A204.1 (cell line): ENCODE measurements around the gene CRTAC1.

ENCODE experiments used
- FAIRE-seq: peaks from 2 replicates; lab custom pipeline; 2012; peaks lifted over from hg19 to GRCh38; lab: Jason Lieb, UNC

CRTAC1 gene

DNA sequence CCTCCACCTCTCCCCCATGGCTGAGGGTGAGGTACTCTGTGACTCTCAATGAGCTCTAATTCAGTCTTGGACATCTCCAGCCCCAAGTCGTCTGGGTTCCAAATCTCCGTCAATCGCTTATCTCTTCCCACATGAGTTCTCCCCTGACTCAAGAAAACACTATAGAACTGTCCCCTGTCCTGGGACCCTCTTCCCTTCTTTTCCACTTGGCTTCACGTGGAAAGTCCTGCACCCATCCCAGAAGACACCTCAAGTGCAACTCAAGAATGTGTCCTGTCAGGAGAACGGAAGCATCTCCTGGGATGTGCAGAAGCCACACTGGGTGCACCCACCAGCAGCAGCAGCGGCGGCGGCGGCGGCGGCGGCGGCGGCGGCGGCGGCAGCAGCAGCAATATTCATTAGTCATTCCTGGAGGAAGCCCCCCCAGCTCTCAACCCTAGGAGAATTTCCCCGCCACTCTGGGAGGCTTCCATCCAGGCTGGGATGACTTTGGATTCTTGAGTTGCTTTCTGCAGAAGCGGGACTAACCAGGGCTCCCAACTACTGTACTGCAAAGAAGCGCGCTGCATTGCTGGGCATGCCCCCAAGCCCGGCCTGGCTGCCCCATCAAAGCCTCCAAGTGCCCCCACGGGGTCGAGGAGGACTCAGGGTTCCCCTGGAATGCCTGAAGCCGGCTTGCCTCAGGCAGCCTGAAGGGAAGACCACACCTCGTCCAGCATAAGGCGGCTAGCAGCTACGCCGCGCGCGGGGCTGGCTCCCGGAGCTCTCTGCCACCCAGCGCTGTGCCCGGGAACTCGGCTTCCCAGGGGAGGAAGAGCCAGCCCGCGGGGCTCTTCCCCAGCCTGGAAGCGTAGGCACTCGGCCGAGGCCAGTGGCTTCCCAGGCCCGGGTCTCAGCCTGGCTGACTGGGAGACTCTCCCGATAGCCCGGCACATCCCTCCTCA lies 1.0 kb downstream of the CRTAC1 start:
- no peak for FAIRE-seq

DNA sequence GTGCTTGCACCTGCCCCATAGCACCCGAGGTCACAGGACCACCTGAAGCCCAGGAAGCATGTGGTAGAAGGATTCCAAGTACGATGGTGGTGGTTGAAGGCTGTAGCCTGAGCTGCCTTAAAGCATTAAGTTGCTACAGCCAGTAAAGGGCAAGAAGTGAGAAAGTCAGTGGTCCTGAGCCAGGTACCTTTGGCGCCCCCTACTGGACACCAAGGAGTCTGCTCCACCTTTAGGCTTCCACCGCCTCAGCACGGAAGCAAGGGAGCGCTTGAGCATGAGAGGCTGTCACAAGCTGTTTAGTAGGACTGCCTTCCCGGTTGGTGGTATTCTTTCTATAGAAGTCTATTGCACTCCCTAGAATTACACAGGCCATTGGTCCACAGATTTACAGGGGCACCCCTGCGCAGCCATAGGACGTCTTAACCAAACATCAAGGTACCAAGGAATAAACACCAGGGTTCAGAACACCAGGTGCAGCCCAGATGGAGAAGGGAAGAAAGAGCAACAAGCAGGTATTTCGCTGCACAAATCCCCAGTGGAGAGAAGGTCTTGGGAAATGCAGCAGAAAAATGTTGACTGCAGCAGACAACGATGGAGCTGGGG lies 2.2 kb downstream of the CRTAC1 start:
- FAIRE-seq: no peak

DNA sequence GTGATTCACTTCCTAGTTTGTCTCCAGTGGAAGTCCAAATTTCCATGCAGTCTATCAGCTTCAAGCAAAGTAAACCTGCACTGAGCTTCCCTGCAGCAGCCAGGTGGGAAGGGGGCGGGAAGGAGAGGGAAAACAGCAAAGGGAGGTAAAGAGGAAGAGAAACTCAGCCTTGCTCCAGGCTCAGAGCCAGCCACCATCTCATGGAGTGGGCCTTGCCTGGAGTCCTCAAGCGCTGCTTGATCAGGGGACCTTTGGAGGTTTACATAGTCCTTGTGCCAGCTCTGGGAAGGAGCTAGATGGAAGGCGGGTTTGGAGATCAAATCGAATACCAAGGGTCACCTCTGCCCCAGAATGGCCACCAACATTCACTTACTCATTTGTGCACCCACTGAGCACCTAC lies 7.4 kb downstream of the CRTAC1 start:
- no peak for FAIRE-seq

DNA sequence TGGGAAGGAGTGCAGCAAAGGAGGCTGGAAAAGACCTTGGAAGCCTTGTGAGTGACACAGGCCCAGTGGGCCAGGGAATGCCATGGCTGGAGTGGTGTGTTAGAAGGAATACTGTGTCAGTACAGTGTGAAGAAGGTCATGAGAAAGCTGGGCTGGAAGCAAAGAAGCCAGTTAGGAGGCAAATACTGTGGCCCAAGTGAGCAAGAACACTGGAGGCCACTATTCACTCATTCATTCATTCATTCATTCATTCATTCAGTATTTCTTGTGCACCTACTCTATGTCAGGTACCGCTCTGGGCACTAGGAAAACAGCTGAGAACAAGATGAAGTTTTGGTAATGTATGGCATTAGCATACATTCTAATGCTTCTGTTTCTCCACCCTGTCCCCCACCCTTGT lies 9.6 kb downstream of the CRTAC1 start:
- no peak for FAIRE-seq

DNA sequence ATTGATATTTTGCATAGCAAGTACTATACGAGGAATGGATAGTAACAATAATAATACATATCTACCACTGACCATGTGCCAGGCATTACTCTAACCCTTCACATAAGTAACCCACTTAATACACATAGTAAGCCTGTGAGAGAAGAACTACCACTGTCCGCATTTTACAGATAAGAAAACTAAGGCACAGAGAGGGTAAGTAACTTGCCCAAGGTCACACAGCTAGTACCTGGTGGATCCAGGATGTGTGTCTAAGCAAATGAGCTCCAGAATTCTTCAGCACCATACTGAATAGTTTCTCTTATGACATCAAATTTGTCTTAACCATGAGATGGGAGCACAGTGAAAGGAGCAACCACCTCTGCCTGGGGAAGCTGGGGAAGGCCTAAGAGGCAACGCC lies 10.2 kb downstream of the CRTAC1 start:
- FAIRE-seq: no peak

DNA sequence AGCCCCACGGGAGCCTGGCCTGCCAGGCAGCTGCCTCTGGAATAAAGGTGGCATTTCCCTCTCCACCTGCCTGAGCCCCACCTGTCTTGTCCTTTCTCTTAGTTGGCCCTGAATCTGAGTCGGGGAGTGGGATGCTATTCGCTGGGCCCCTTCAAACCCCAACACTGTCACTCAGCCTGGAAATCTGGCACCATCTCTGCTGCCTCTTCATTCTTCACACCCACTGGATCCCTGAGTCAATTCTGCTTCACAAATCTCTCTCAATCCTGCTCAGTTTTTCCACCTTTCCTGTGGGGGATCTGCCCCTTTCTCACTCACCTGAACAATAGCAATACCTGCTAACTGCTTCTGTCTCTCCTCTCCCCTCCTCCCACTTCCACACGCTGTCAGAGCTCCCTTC lies 10.6 kb downstream of the CRTAC1 start:
- FAIRE-seq: no peak

DNA sequence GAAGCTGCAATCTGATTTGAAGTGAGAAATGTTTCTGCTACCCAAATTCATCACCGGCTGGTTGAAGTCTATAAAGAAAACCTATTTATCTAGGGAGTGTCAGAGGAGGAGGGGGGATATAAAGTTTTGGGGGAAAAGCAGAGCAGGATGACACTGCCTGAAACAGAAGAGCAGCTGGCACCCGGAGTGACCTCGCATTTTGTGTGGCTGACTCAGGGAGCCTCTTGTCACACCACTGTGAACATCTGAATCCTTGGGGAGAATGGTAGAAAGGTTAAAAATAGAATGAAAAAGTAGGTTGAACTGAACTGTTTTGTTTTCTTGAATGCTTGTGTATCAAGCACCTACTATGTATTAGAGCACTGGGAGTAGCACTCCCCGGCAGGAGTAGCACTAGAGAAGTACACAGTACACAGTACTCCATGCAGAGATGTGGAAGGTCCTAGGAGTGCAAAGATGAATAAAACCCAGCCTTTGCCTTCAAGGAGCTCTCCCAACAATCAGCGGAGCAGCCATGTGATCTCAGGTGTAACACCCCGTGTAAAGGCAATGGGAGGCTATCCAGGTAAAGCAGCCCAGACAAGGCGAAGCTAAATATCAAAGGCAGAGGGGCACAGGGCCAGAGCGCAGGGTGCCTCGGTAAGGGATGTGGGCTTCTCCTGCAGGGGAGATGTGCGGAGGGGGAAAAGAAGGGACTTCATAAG lies 13.5 kb downstream of the CRTAC1 start:
- no peak for FAIRE-seq

DNA sequence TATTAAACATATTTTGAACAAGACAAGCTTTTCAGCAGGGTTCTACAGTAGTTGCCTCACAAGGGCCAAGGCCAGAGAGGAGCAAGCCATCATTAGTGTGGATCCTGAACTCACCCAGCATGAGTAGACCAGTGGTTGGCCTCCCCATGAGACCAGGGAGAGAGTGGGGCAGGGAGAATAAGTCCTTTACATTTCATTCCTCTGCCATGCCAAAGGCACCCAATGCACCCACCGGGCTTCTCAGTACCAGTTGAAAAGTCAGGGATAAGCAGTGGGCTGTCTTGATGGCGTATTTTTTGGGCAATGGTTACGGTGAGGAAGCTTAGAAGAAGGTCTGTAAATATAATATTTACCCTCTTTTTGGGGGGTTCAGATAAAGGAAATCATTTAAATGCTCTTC lies 16.6 kb downstream of the CRTAC1 start:
- FAIRE-seq: no peak

DNA sequence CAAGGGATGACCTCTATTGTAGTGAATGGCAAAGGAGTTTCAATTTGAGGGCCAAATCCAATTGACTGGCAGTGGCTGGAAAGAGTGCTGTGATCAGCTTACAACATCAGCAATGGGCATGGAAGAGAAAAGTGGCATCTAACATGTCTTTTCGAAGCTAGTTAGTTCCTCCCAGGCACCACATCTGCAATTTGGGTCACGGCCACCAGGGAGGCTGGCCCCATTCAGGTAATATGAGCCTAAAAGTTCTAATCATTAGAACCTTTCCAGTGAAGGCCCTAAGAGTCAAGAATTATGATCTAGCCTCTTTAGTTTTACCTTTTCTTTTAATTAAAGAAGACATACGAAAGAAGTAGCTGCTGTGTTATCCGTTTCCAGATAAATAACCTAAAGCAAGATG lies 17.3 kb downstream of the CRTAC1 start:
- no peak for FAIRE-seq

DNA sequence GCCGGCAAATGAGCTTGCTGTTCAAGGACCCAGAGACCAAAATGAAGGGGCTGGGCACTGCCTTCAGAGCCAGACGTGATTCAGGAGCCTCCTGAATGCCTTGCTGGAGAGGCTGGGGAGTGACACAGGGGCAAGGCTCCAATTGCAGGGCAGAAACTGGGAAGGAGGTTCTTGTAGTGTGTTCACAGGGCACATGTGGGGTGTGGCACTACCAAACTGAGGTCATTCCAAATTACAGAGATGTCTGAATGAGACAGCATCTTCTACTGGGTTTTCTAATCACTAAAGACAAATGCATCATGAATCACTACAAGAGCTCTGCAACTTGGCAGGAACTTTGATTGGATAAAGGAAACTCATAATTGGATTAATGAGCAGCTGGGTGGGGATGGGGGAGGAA lies 17.8 kb downstream of the CRTAC1 start:
- FAIRE-seq: no peak

DNA sequence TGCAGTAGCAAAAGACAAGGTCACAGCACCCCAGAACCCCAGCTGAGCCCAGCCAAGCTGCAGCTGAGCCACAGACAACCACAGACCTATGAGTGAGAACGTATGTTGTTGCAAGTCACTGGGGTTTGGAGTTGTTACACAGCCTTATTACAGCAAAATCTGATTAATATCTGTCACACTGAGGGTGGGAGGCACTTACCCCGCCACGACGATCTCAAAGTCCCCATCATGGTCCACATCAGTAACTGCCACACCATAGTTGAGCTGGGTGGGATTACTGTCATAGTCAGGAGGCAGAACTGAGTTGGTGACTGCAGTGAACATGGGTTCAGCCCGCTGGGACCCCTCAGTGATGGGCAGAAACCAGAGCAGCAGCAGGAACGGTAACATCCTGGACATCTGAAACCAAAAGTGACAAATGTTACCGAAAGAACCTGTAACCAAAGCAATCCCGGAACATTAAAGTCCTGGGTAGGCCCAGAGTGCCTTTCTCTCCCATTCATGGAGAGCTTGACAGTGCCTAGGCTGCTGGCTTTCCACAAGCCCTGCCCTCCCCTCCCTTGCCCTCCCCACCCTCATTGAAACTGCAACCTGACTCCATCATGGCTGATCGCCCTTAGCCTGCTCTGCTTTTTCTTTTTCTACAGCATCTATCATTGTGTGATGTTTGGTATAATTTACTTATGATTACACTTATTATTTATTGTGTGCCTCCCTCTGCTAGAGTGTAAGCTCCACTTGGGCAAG lies 19.3 kb downstream of the CRTAC1 start:
- FAIRE-seq: no peak

DNA sequence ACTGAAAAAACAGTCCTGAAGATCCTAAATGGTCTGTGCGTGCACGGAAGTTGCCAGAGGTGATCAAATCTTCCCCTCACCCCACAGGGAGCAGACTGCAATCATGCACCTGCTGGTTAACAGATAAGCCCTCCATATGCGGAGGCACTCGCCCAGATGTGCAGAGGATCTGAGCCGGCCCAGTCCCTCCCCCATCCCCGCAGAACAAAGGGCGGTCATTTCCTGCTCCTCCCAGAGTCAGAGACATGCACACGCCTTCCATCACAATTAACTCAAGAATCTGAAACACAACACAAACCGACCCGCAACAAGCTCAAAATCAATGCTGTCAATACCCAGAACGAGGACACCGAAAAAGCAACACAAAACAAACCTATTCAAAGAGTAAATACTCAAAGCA lies 24.2 kb downstream of the CRTAC1 start:
- no peak for FAIRE-seq

DNA sequence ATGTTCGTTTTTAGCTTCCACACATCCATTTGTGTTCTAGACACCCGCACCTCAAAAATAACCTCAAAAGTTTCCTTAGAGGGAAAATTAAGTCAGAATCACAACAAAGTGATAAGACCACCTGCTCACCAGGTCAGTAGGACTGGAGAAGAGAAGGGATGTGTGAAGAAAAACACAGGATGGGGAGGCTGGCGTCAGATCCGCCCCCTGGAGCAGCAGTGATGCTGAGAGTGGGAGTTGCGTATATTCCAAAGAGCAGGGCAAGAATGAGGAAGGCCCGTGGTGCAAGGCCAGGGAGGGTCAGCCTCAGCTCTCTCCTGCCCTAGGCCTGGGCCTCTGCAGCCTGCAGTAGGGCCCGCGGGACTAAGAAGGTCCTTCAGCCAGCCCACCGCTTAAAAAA lies 28.7 kb downstream of the CRTAC1 start:
- FAIRE-seq: no peak

DNA sequence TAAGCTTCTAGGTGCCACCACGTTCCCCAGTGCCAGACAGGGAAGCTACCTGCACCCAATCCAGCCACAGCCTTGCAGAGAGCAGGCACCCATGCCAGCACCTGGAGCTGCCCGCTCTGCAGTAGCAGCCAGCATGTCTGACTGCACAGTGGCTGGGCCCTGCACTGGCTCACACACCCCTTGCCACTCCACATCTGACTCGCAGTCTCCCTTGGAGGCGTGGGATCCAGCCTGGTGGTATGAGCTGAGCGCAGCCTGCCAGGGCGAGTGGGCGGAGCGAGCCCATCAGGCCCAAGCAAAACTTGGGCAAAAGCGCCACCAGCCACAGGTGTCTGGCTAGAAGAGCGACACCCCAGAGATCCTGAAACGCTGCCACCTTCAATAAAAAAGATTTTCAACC lies 30.1 kb downstream of the CRTAC1 start:
- FAIRE-seq: no peak

DNA sequence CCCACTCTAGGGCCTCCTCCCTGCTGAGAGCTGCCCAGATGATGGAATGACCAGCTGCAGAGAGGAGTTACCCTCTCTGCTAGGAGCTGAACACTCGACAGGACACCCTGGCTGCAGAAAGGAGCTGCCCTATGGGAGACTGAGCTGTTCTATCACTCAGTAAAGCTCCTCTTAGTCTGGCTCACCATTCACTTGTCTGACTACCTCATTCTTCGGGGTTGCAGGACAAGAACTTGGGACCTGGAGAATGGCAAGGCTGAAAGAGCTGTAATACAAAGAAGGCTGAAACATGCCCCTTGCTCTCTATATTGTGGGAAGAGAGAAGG lies 30.5 kb downstream of the CRTAC1 start:
- FAIRE-seq: no peak

DNA sequence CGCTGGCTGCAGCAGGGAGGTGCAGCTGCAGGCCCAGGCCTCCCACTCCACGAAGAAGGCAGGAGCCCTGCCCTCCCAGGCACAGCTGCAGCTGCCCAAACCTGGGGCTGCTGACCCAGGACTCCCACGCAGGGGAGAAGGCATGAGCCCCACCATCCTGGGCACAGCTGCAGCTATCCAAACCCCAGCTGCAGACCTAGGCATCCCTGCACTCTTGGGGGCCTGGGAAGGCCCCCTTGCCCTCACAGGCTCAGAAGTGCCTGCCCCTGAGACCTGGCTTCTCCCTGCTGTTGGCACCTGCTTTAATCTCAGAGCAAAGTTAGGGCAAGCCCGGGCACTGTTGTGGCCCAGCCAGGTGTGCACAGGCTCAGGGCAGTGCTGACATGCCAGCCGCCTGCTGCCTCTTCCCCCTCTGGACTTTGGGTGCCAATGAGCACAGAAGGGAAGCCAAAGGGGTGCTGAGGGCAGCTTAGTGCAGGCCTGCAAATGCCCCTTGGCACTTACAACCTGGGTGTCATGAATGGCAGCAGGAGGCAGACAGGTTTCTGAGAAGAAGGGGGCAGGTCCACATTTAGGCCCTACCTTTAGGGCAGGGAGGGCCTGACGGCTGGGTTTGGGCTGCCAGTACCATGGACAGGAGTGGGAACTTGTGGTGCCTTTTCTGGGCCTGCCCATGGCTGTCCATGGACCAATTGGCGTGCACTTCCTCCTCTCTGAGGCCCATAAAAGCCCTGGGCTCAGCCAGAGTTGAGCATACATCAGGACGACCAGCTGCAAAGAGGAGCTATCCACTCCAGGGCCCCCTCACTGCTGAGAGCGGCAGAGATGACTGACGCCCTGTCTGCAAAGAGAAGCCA lies 31.1 kb downstream of the CRTAC1 start:
- FAIRE-seq: no peak

DNA sequence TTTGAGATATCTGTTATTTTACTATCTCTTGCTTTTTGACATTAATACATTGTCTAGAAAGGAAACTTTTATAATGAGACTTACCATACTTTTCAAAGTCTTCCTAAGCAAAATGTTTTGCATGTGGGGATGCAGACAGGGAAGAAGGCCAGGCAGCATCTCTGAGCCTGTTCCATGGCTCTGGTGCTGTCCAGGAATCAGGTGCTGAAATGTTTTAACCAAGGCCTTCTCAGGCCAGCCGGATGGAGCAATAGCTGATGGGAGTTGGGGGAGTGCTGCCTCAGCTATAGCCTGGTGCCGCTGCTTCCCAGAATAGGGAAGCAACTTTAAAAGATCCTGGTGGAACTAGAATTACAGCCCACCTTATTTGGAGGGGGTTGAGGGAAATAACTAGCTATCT lies 38.5 kb downstream of the CRTAC1 start:
- FAIRE-seq: no peak

DNA sequence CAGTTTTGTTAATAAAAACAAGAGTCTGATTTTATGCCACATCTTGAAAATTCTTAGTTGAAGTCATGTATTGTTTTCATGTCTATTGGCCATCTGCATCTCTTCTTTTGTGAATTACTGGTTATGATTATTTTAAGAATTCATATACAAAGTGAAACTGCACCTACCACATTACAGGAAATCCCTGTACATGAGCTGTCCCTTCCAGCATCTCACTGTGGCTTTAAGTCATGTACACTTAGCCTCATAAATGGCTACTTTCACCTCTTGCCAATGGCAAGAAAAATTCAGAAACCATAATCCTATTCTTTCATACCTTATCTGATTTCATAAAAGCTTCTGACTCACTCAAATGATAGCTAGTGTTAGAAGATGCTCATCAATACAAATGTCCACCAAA lies 48.6 kb downstream of the CRTAC1 start:
- no peak for FAIRE-seq

DNA sequence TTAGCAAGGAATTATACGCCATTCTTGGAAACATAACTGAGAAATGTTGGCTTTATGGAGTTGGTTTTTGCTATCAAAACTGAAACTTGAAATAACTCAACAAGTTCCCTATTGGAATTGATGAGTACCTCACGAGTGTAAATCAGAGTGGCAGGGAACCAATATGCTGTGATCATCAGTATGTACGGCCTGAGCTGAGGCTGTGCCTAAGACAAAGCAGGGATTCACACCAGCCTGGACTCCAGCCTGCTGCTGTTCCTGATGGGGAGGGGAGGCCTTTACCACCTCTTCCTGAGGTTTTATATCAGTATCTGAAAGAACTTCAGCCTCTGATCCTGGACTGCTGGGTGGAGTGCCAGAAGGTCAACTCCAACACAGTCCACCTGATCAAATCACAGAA lies 52.7 kb downstream of the CRTAC1 start:
- FAIRE-seq: no peak

DNA sequence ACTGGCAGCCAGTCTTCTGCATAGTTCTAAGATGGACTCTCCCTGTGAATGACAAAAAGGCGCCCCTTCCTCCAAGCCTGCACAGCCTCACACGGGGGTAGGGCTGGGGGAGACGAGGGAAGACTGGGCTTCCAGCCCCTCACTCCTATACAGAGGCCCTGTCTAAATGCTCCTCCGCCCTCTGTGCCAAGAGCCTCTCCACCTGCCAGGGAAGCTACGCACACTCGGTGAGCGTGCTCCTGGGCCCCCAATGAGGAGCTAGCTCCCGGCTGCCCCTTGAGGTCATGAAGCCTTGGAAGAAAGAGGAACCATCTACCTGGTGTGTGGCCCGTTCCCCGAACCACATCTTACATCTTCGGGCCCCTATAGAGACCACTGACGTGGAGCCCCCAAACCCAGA lies 54.8 kb downstream of the CRTAC1 start:
- FAIRE-seq: no peak
